K562 (cell line): ENCODE data around the gene TOX2.

Source experiments
- CTCF ChIP-seq, 3 experiments: IDR thresholded peaks in 2 of 3; conservative IDR thresholded peaks in 1 of 3; 2 replicates each; pipeline ENCODE4 v1.5.1; 2011 to 2012; ENCODE audit warnings: low read length in 3 of 3, mild to moderate bottlenecking in 3 of 3, control low read depth in 2 of 3, improper control_type of control experiment in 1 of 3, inconsistent platforms in 1 of 3, low read depth in 1 of 3, mixed read lengths in 1 of 3, moderate library complexity in 1 of 3; ENCODE audit not compliant: insufficient read depth in 2 of 3
- FOXP4 ChIP-seq: sonication (generic); formaldehyde crosslinking; IDR thresholded peaks from 2 replicates; pipeline ENCODE4 v1.8.0; 2022; ENCODE audit warnings: mild to moderate bottlenecking, missing genetic modification reagents, borderline replicate concordance
- JUN ChIP-seq, 2 experiments: sonication (generic) in 1 of 2; formaldehyde crosslinking in 1 of 2; IDR thresholded peaks; 2 replicates each; pipeline versions ENCODE4 v1.6.1 to v1.8.0; 2012 to 2022; ENCODE audit warnings: borderline replicate concordance in 2 of 2, mild to moderate bottlenecking in 2 of 2, improper control_type of control experiment in 1 of 2, low read depth in 1 of 2, low read length in 1 of 2, missing genetic modification reagents in 1 of 2
- KAT2B ChIP-seq: IDR thresholded peaks from one replicate; pipeline ENCODE4 v1.6.1; 2012; ENCODE audit warnings: low read depth, mild to moderate bottlenecking, control low read depth, inconsistent platforms, low read length, moderate library complexity
- NR2C2 ChIP-seq, 2 experiments: fragments of 200-800 bp in 1 of 2; sonication (Bioruptor generic) in 1 of 2; sonication (generic) in 1 of 2; formaldehyde crosslinking in 1 of 2; IDR thresholded peaks; 2 replicates each; pipeline versions ENCODE4 v1.6.1 to v1.8.0; 2016 to 2022; ENCODE audit warnings: mild to moderate bottlenecking in 1 of 2, missing compliant biosample characterization in 1 of 2, missing genetic modification characterization in 1 of 2, missing genetic modification reagents in 1 of 2
- RAD21 ChIP-seq, 2 experiments: fragments of 250-450 bp in 1 of 2; fragments of 450-650 bp in 1 of 2; sonication (Bioruptor Pico) in 1 of 2; formaldehyde crosslinking in 1 of 2; IDR thresholded peaks in 1 of 2; conservative IDR thresholded peaks in 1 of 2; 2 replicates each; pipeline versions ENCODE4 v1.4.0 to v1.8.0; 2020 to 2022; ENCODE audit warnings: mild to moderate bottlenecking in 2 of 2, moderate library complexity in 1 of 2
- TAF1 ChIP-seq: IDR thresholded peaks from 2 replicates; pipeline ENCODE4 v1.6.1; 2011; ENCODE audit warnings: mild to moderate bottlenecking, low read length, moderate library complexity; ENCODE audit not compliant: insufficient read depth, control insufficient read depth, severe bottlenecking; ENCODE audit errors: extremely low read depth
- TBP ChIP-seq: optimal IDR thresholded peaks from 2 replicates; pipeline ENCODE3; 2011; ENCODE audit warnings: low read depth, low read length, improper control_type of control experiment
- ZNF316 ChIP-seq: fragments of 450-650 bp; IDR thresholded peaks from 2 replicates; pipeline ENCODE4 v1.6.1; 2016

GRCh38 chr20:44017905-44018258 lies 103.2 kb downstream of the TOX2 start:
- TF ChIP-seq FOXP4 (CRISPR knock-in tag) (no peak), RAD21 (CRISPR knock-in tag; conservative IDR thresholded peaks at IDR 0.05 in 1 of 2, IDR thresholded peaks at IDR 0.05 in 1 of 2) (no peak), TAF1 (no peak), KAT2B (no peak), TBP (no peak), NR2C2 (CRISPR knock-in tag; IDR thresholded peaks at IDR 0.05) (no peak), NR2C2 (tag; IDR thresholded peaks at IDR 0.05) (no peak), JUN (IDR thresholded peaks at IDR 0.05; ENCODE audit: borderline replicate concordance, low read depth, low read length) (no peak), JUN (CRISPR knock-in tag; IDR thresholded peaks at IDR 0.05; ENCODE audit: borderline replicate concordance) (no peak), ZNF316 (no peak), CTCF (IDR thresholded peaks at IDR 0.05 in 2 of 3, conservative IDR thresholded peaks at IDR 0.05 in 1 of 3; ENCODE audit: insufficient read depth in 2 of 3, low read depth in 1 of 3, low read length in 3 of 3) (no peak)
